Astrocyte of the cerebellum (primary cell): ENCODE data around the gene SIRPG.
"Not testable (repeated sequence)": the region's sequence is repeated elsewhere in the genome, so short reads cannot be mapped to it uniquely, and the experiment has no call there.

Experiments used
- DNase-seq: peaks from one replicate; pipeline ENCODE4 v3.0.0-alpha.2; 2011; ENCODE audit warnings: low read depth
- H3K4me3 ChIP-seq: 2 replicates; pipeline ENCODE4 v1.5.1; 2011; ENCODE audit warnings: mild to moderate bottlenecking, low read depth, low read length, moderate library complexity
- CTCF ChIP-seq: IDR thresholded peaks from 2 replicates; pipeline ENCODE4 v1.5.1; 2012; ENCODE audit warnings: low read length, low read depth, moderate library complexity, mild to moderate bottlenecking; ENCODE audit errors: missing control alignments
- in situ Hi-C: cut with HindIII; loops from 2 replicates; pipeline ENCODE4 v1.10.0; 2017; ENCODE audit warnings: low sequenced_read_pairs

The SIRPG gene

DNA sequence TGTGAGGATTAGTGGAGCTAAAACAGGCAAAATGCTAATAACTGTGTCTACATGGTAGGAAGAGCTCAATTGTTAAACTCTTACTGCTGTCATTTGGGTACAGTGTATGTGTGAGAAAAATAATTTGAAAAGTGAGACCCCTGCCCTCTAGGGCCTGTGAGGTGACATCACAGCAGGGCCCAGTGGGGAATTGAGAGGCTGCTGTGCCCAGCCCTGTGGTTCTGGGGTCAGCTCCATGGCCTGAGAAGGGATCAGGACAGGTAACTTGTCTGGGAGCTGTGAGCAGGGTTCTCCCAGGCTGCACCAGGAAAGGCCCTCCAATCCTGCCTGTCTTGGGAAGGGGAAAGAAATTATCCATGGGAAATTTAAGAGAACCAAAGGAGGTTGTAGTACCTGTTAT is 39.1 kb downstream of the SIRPG start:
- no peak for TF ChIP-seq CTCF
- in situ Hi-C loops: no loop called here
- no peak for DNase-seq
- no peak overlapping the region for H3K4me3 ChIP-seq

DNA sequence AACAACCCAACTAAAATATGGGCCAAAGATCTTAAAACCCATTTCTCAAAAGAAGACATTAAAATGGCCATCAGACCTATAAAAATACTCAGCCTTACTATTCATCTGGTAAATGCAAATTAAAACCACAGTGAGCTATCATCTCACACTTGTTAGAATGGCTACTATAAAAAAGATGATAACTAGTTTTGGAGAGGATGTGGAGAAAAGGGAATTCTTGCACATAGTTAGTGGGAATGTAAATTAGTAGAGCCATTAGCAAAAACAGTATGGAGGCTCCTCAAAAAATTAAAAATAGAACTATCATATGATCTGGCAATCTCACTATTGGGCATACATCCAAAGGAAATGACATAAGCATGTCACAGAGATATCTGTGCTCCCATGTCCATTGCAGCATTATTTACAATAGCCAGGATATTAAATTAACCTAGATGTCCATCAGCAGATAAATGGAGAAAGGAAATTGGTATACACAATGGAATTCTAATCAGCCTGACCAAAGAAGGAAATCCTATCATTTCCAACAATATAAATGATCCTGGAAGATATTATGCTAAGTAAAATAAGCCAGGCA is 40.6 kb downstream of the SIRPG start:
- no peak for DNase-seq
- no peak overlapping the region for H3K4me3 ChIP-seq
- in situ Hi-C loops: no loop called here
- no peak for TF ChIP-seq CTCF

- H3K4me3 ChIP-seq, in situ Hi-C loops, DNase-seq: not testable (repeated sequence)
These were observed 47.2 kb downstream of the SIRPG start for GRCh38 chr20:1610404-1610803.

DNA sequence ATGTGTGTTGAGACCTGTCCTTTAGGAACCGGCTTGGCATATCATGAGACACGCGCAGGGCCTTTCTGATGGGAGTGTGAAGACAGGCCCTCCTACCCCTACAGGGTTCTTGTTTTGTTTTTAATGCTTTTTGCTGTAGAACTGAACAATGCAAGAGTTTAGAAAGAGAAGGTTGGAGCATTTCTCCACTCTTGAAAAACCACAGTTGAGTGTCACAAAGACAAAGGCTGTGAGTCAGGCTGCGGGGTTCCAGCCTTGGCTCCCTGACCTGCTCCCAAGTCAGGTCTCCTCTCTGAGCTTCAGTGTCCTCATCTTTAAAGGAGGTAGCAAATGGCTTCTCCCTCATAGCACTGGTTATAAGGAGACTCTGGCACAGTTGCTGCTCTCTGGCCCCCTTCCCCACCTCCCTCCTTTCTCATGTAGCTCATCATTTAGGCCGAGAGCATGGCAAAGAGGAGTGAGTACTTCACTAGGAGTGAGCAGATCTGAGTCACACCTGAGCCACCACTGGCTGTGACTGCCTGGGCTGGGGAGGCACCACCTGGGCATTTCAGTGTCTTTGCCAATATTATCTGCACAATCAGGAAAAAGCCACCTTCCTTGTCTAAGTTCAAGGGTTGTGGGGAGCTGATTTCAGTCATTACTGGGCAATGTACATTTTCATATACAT is 48.8 kb downstream of the SIRPG start:
- in situ Hi-C loops, DNase-seq, H3K4me3 ChIP-seq: not testable (repeated sequence)

GRCh38 chr20:1600736-1601135 is 56.8 kb downstream of the SIRPG start:
- in situ Hi-C loops: no loop called here
- no peak overlapping the region for H3K4me3 ChIP-seq
- TF ChIP-seq CTCF: no peak
- DNase-seq: no peak

- no peak for TF ChIP-seq CTCF
- DNase-seq: no peak
- in situ Hi-C loops: no loop called here
- H3K4me3 ChIP-seq: no peak overlapping the region
These were observed 62.2 kb downstream of the SIRPG start for GRCh38 chr20:1595333-1595732.

DNA sequence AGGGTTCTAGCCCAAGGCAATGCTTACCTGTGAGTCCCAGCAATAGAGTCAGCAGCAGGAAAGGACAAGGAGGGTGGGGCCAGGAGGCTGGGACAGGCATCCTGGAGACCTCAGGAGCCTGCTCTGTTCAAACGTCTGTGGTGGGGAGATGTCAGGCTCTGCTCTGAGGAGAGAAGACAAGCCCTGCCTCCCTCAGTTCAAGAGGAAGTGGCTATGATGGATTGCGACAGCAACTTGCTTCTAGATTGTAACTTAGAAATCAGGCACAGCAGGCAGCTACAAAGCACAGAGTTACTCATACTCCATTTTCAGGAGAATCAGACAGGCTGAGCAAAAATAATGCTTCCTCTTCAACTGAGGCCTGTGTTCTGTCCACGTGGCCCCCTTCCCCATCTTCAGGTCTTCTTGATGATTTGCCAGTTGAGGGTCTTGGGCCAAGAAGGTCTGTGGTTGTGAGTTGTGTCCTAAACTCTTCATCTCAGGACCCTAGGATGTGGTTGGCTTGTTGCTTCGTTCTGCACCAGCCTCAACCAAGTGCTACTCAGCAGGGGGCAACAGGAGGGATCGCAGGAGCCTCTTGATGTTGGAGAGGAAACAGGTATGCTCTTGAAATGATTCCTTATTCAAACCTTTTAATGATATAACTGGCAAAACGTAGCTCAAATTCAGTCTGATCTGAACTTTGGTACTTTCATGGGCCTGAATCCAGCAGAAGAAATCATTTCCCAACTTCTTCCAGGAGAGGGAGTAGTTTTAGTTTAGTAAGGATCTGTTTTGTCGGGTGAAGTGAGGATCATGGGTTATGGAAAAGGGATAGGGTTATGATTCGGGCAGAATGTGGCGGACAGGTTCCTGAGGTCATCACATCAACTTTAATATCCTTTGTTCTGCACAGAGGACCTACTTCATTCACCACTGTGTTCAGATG is 68.8 kb downstream of the SIRPG start:
- no peak for TF ChIP-seq CTCF
- no peak for DNase-seq
- in situ Hi-C loops: no loop called here
- H3K4me3 ChIP-seq: no peak overlapping the region
